ENCODE data around the gene KIAA1210. TPM values are rescaled to one million over a fixed set of nuclear protein-coding genes. Genes with fewer than 3 reads are reported as not detected.

KIAA1210 gene
- total RNA-seq, 1 donor from 2014 or later: 0.56 TPM

GRCh38 chrX:119094819-119095218 lies 32.8 kb downstream of the KIAA1210 start:
- no peak for TF ChIP-seq CTCF (IDR thresholded peaks at IDR 0.05; ENCODE audit: unreplicated experiment)
- H3K27me3 Mint-ChIP-seq (ENCODE audit: low read depth): peaks cover 17% of the 10 kb centered on the region
- H3K9me3 Mint-ChIP-seq: peaks cover 34% of the 10 kb centered on the region
- H3K4me1 Mint-ChIP-seq: no peaks in the 10 kb centered on the region
- no peak overlapping the region for H3K27ac Mint-ChIP-seq
- DNase-seq (ENCODE audit: low spot score in 2 of 2, unreplicated experiment in 2 of 2): no peak
- no peak overlapping the region for H3K4me3 Mint-ChIP-seq
- no peaks in the 10 kb centered on the region for H3K36me3 Mint-ChIP-seq

GRCh38 chrX:119093991-119094735 lies 33.4 kb downstream of the KIAA1210 start:
- Mint-ChIP-seq H3K27ac (no peak overlapping the region), H3K4me1 (no peaks in the 10 kb centered on the region), H3K36me3 (no peaks in the 10 kb centered on the region), H3K4me3 (no peak overlapping the region), H3K27me3 (ENCODE audit: low read depth) (peaks cover 17% of the 10 kb centered on the region), H3K9me3 (peaks cover 38% of the 10 kb centered on the region)
- no peak for DNase-seq (ENCODE audit: low spot score in 2 of 2, unreplicated experiment in 2 of 2)
- TF ChIP-seq CTCF (IDR thresholded peaks at IDR 0.05; ENCODE audit: unreplicated experiment): no peak

- H3K4me1 Mint-ChIP-seq: no peaks in the 10 kb centered on the region
- no peak overlapping the region for H3K27ac Mint-ChIP-seq
- H3K4me3 Mint-ChIP-seq: no peak overlapping the region
- H3K27me3 Mint-ChIP-seq (ENCODE audit: low read depth): peaks cover 17% of the 10 kb centered on the region
- DNase-seq (ENCODE audit: low spot score in 2 of 2, unreplicated experiment in 2 of 2): no peak
- TF ChIP-seq CTCF (IDR thresholded peaks at IDR 0.05; ENCODE audit: unreplicated experiment): no peak
- peaks cover 18% of the 10 kb centered on the region for H3K9me3 Mint-ChIP-seq
- H3K36me3 Mint-ChIP-seq: no peaks in the 10 kb centered on the region
Measured at GRCh38 chrX:119090627-119091026, 37.0 kb downstream of the KIAA1210 start.

- H3K4me3 Mint-ChIP-seq: no peak overlapping the region
- peaks cover 6% of the 10 kb centered on the region for H3K4me1 Mint-ChIP-seq
- no peaks in the 10 kb centered on the region for H3K36me3 Mint-ChIP-seq
- no peak for DNase-seq (ENCODE audit: low spot score in 2 of 2, unreplicated experiment in 2 of 2)
- H3K9me3 Mint-ChIP-seq: peaks cover 18% of the 10 kb centered on the region
- TF ChIP-seq CTCF (IDR thresholded peaks at IDR 0.05; ENCODE audit: unreplicated experiment): no peak
- no peak overlapping the region for H3K27ac Mint-ChIP-seq
- peaks cover 17% of the 10 kb centered on the region for H3K27me3 Mint-ChIP-seq (ENCODE audit: low read depth)
Measured at GRCh38 chrX:119089619-119090018, 38.0 kb downstream of the KIAA1210 start.

- Mint-ChIP-seq H3K4me3 (no peak overlapping the region), H3K27ac (no peak overlapping the region), H3K4me1 (peaks cover 6% of the 10 kb centered on the region), H3K27me3 (ENCODE audit: low read depth) (peaks cover 16% of the 10 kb centered on the region), H3K9me3 (peaks cover 22% of the 10 kb centered on the region), H3K36me3 (no peaks in the 10 kb centered on the region)
- DNase-seq (ENCODE audit: low spot score in 2 of 2, unreplicated experiment in 2 of 2): no peak
- TF ChIP-seq CTCF (IDR thresholded peaks at IDR 0.05; ENCODE audit: unreplicated experiment): no peak
Measured at GRCh38 chrX:119087121-119087520, 40.5 kb downstream of the KIAA1210 start.
